SK-N-SH (cell line): ENCODE measurements around the gene LEMD1. TPM values are rescaled to one million over a fixed set of nuclear protein-coding genes. Genes with fewer than 3 reads are reported as not detected.

Experiments
- CTCF ChIA-PET: fragments of 300-600, 350-600 bp; formaldehyde crosslinking; extraction: SDS; loops from one replicate; lab custom pipeline; 2021; lab: Yijun Ruan, JAX
- POLR2A ChIA-PET: fragments of 350-600 bp; sonication (Branson Sonifier 250); formaldehyde crosslinking; extraction: SDS; loops from one replicate; lab custom pipeline; 2020; ENCODE audit warnings: antibody characterized with exemption, inconsistent platforms; lab: Yijun Ruan, JAX
- DNase-seq: peaks from one replicate; pipeline ENCODE4 v3.0.0; 2012
- H2AFZ ChIP-seq: fragments of 200-600 bp; sonication (generic); 2 replicates; pipeline ENCODE4 v1.8.1; 2016; ENCODE audit warnings: antibody characterized with exemption, mild to moderate bottlenecking, low read depth
- H3F3A ChIP-seq: fragments of 200-600 bp; sonication (generic); replicated peaks from 2 replicates; pipeline ENCODE3; 2016; ENCODE audit warnings: antibody characterized with exemption, mild to moderate bottlenecking; ENCODE audit not compliant: insufficient read depth
- H3K27ac ChIP-seq, 2 experiments: fragments of 200-500 bp in 1 of 2; fragments of 200-600 bp in 1 of 2; sonication (Bioruptor generic) in 1 of 2; sonication (generic), shearing (Covaris generic) in 1 of 2; 2 replicates each; pipeline versions ENCODE4 v1.5.1 to v1.6.1; 2014 to 2016; ENCODE audit warnings: low read depth in 2 of 2, inconsistent platforms in 1 of 2, low read length in 1 of 2, mild to moderate bottlenecking in 1 of 2, mixed read lengths in 1 of 2
- H3K27me3 ChIP-seq: fragments of 200-600 bp; sonication (generic), shearing (Covaris generic); 2 replicates; pipeline ENCODE4 v1.6.1; 2016; ENCODE audit warnings: mixed run types; ENCODE audit not compliant: insufficient read depth
- H3K36me3 ChIP-seq, 2 experiments: fragments of 200-500 bp in 1 of 2; fragments of 200-600 bp in 1 of 2; sonication (Bioruptor generic) in 1 of 2; sonication (generic) in 1 of 2; replicated peaks in 1 of 2; 2 replicates each; pipeline versions ENCODE3 to v1.5.1; 2014 to 2016; ENCODE audit warnings: low read length in 1 of 2, mild to moderate bottlenecking in 1 of 2; ENCODE audit not compliant: insufficient read depth in 2 of 2, control insufficient read depth in 1 of 2
- H3K4me1 ChIP-seq, 2 experiments: fragments of 200-500 bp in 1 of 2; fragments of 200-600 bp in 1 of 2; sonication (Bioruptor generic) in 1 of 2; sonication (generic), shearing (Covaris generic) in 1 of 2; 2 replicates each; pipeline versions ENCODE4 v1.5.1 to v1.6.1; 2014 to 2016; ENCODE audit warnings: low read depth in 1 of 2, low read length in 1 of 2, mixed run types in 1 of 2; ENCODE audit not compliant: insufficient read depth in 2 of 2, control insufficient read depth in 1 of 2
- H3K4me2 ChIP-seq: fragments of 200-600 bp; sonication (generic), shearing (Covaris generic); 2 replicates; pipeline ENCODE4 v1.6.1; 2017; ENCODE audit warnings: mixed run types
- H3K4me3 ChIP-seq, 2 experiments: fragments of 200-500 bp in 1 of 2; fragments of 200-600 bp in 1 of 2; sonication (Bioruptor generic) in 1 of 2; sonication (generic), shearing (Covaris generic) in 1 of 2; 2 replicates each; pipeline versions ENCODE4 v1.5.1 to v1.8.1; 2014 to 2016; ENCODE audit warnings: low read depth in 2 of 2, inconsistent platforms in 1 of 2, low read length in 1 of 2, mild to moderate bottlenecking in 1 of 2, mixed read lengths in 1 of 2, moderate library complexity in 1 of 2
- H3K79me2 ChIP-seq: fragments of 200-600 bp; sonication (generic); 2 replicates; pipeline ENCODE4 v1.8.1; 2017; ENCODE audit warnings: mild to moderate bottlenecking; ENCODE audit not compliant: insufficient read depth
- H3K9ac ChIP-seq: fragments of 200-600 bp; sonication (generic); 2 replicates; pipeline ENCODE4 v1.6.1; 2017; ENCODE audit warnings: mixed run types
- H3K9me2 ChIP-seq: fragments of 200-600 bp; sonication (generic); 2 replicates; pipeline ENCODE4 v1.6.1; 2017; ENCODE audit warnings: mixed run types
- H3K9me3 ChIP-seq: fragments of 200-600 bp; sonication (generic); 2 replicates; pipeline ENCODE4 v1.6.1; 2017; ENCODE audit warnings: mixed run types, mild to moderate bottlenecking, moderate library complexity
- H4K20me1 ChIP-seq: fragments of 200-600 bp; sonication (generic); 2 replicates; pipeline ENCODE4 v1.6.1; 2017; ENCODE audit warnings: mild to moderate bottlenecking, mixed run types; ENCODE audit not compliant: insufficient read depth
- GABPA ChIP-seq: IDR thresholded peaks from 2 replicates; pipeline ENCODE4 v1.4.0; 2012; ENCODE audit warnings: low read depth, mild to moderate bottlenecking
- GATA2 ChIP-seq: sonication (generic); formaldehyde crosslinking; IDR thresholded peaks from 2 replicates; pipeline ENCODE4 v1.5.0; 2020; ENCODE audit warnings: mild to moderate bottlenecking, missing genetic modification reagents
- MAX ChIP-seq: IDR thresholded peaks from 2 replicates; pipeline ENCODE4 v1.4.0; 2012; ENCODE audit warnings: low read depth
- MXI1 ChIP-seq: IDR thresholded peaks from 2 replicates; pipeline ENCODE4 v1.6.1; 2012; ENCODE audit warnings: mild to moderate bottlenecking, low read depth, low read length, improper control_type of control experiment
- POLR2AphosphoS5 ChIP-seq: IDR thresholded peaks from 2 replicates; pipeline ENCODE4 v1.6.1; 2012; ENCODE audit warnings: low read depth, low read length
- RAD21 ChIP-seq: IDR thresholded peaks from 2 replicates; pipeline ENCODE4 v1.6.1; 2012; ENCODE audit warnings: mild to moderate bottlenecking, low read length
- RCOR1 ChIP-seq: fragments of 150-350 bp; IDR thresholded peaks from 2 replicates; pipeline ENCODE4 v1.6.1; 2017; ENCODE audit warnings: antibody characterized with exemption, low read length
- RFX5 ChIP-seq: IDR thresholded peaks from 2 replicates; pipeline ENCODE4 v1.6.1; 2012; ENCODE audit warnings: mild to moderate bottlenecking, improper control_type of control experiment, low read length
- RXRA ChIP-seq: IDR thresholded peaks from 2 replicates; pipeline ENCODE4 v1.4.0; 2012; ENCODE audit warnings: low read depth, mild to moderate bottlenecking, borderline replicate concordance
- SIN3A ChIP-seq: IDR thresholded peaks from 2 replicates; pipeline ENCODE4 v1.6.1; 2012; ENCODE audit warnings: low read depth, mild to moderate bottlenecking, low read length, moderate library complexity, borderline replicate concordance
- SMC3 ChIP-seq: IDR thresholded peaks from 2 replicates; pipeline ENCODE4 v1.6.1; 2012; ENCODE audit warnings: low read depth, low read length, improper control_type of control experiment
- TAF1 ChIP-seq: IDR thresholded peaks from 2 replicates; pipeline ENCODE4 v1.6.1; 2012; ENCODE audit warnings: low read depth, mild to moderate bottlenecking, low read length, moderate library complexity, borderline replicate concordance
- TCF12 ChIP-seq: IDR thresholded peaks from 2 replicates; pipeline ENCODE4 v1.4.0; 2012
- TEAD4 ChIP-seq: IDR thresholded peaks from 2 replicates; pipeline ENCODE4 v1.4.0; 2012; ENCODE audit warnings: mild to moderate bottlenecking, borderline replicate concordance; ENCODE audit not compliant: insufficient read depth
- USF1 ChIP-seq: IDR thresholded peaks from 2 replicates; pipeline ENCODE4 v1.4.0; 2012; ENCODE audit warnings: low read depth, borderline replicate concordance
- WGBS: methylation state at CpG from one replicate; pipeline ENCODE4 v1.1.6; 2017; ENCODE audit warnings: low lambda C conversion rate; 5-methylcytosine and 5-hydroxymethylcytosine counted together
- polyA plus RNA-seq, 3 experiments: library from polyadenylated mRNA; depleted of rRNA; stranded (reverse); fragments of >200 nt; gene quantifications; 2 replicates each; pipeline ENCODE4 v1.2.3, GENCODE V29; 2012
- TF ChIP-seq, protein P1 (sequence below): IDR thresholded peaks from 2 replicates; pipeline ENCODE4 v1.4.0; 2012; ENCODE audit warnings: low read depth, borderline replicate concordance
- TF ChIP-seq, protein P2 (sequence below): IDR thresholded peaks from 2 replicates; pipeline ENCODE4 v1.6.1; 2012; ENCODE audit warnings: mild to moderate bottlenecking, low read depth, low read length, moderate library complexity

LEMD1 gene
- polyA plus RNA-seq, 1 of the 3 experiments (the other 2 are of a cell fraction), result not detected

- H4K20me1 ChIP-seq, result no peaks in the 10 kb centered on the region
- H2AFZ ChIP-seq, result no peak overlapping the region
- no peaks in the 10 kb centered on the region for H3K9me2 ChIP-seq
- no peak overlapping the region for H3K27ac ChIP-seq
- 57% methylated on average over 6 of the region's 6 CpGs for WGBS
- ChIA-PET POLR2A (no interaction called here), CTCF (interaction anchor here (0.8 to 6.1 kb wide), 9 partner anchors 14 to 101 kb away, joined by 3 to 49 read pairs (median 3); no protein-coding TSS in a partner anchor)
- no peaks in the 10 kb centered on the region for H3K36me3 ChIP-seq
- H3K4me2 ChIP-seq, result no peak overlapping the region
- H3K27me3 ChIP-seq, result peaks cover 36% of the 10 kb centered on the region
- TF ChIP-seq GATA2 (no peak), MAX (no peak), TCF12 (no peak), SIN3A (no peak), TAF1 (no peak), RXRA (no peak), SMC3 (no peak), RFX5 (no peak), USF1 (no peak), TEAD4 (no peak), MXI1 (no peak), GABPA (no peak), RAD21 (no peak), POLR2AphosphoS5 (no peak), RCOR1 (no peak)
- TF ChIP-seq, protein P1, sequence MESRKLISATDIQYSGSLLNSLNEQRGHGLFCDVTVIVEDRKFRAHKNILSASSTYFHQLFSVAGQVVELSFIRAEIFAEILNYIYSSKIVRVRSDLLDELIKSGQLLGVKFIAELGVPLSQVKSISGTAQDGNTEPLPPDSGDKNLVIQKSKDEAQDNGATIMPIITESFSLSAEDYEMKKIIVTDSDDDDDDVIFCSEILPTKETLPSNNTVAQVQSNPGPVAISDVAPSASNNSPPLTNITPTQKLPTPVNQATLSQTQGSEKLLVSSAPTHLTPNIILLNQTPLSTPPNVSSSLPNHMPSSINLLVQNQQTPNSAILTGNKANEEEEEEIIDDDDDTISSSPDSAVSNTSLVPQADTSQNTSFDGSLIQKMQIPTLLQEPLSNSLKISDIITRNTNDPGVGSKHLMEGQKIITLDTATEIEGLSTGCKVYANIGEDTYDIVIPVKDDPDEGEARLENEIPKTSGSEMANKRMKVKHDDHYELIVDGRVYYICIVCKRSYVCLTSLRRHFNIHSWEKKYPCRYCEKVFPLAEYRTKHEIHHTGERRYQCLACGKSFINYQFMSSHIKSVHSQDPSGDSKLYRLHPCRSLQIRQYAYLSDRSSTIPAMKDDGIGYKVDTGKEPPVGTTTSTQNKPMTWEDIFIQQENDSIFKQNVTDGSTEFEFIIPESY, result no peak
- TF ChIP-seq, protein P2, sequence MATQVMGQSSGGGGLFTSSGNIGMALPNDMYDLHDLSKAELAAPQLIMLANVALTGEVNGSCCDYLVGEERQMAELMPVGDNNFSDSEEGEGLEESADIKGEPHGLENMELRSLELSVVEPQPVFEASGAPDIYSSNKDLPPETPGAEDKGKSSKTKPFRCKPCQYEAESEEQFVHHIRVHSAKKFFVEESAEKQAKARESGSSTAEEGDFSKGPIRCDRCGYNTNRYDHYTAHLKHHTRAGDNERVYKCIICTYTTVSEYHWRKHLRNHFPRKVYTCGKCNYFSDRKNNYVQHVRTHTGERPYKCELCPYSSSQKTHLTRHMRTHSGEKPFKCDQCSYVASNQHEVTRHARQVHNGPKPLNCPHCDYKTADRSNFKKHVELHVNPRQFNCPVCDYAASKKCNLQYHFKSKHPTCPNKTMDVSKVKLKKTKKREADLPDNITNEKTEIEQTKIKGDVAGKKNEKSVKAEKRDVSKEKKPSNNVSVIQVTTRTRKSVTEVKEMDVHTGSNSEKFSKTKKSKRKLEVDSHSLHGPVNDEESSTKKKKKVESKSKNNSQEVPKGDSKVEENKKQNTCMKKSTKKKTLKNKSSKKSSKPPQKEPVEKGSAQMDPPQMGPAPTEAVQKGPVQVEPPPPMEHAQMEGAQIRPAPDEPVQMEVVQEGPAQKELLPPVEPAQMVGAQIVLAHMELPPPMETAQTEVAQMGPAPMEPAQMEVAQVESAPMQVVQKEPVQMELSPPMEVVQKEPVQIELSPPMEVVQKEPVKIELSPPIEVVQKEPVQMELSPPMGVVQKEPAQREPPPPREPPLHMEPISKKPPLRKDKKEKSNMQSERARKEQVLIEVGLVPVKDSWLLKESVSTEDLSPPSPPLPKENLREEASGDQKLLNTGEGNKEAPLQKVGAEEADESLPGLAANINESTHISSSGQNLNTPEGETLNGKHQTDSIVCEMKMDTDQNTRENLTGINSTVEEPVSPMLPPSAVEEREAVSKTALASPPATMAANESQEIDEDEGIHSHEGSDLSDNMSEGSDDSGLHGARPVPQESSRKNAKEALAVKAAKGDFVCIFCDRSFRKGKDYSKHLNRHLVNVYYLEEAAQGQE, result no peak
- no peaks in the 10 kb centered on the region for H3K79me2 ChIP-seq
- H3K9me3 ChIP-seq, result no peaks in the 10 kb centered on the region
- peaks cover 0 to 11% of the 10 kb centered on the region in 2 experiments; a peak in 2 of 4 replicates for H3K4me1 ChIP-seq
- H3K4me3 ChIP-seq, result no peak overlapping the region
- no peak for DNase-seq
- no peak overlapping the region for H3K9ac ChIP-seq
- no peaks in the 10 kb centered on the region for H3F3A ChIP-seq
Observed at GRCh38 chr1:205423814-205424399, 2.1 kb upstream of the LEMD1 start.
